Mesendoderm (in vitro differentiated cells): ENCODE results near the gene CAPN5.

ENCODE experiments used
- DNase-seq: peaks from one replicate; pipeline ENCODE4 v3.0.0; 2013
- H2AK5ac ChIP-seq: 2 replicates; pipeline ENCODE4 v1.6.1; 2013; ENCODE audit warnings: low read length, inconsistent platforms
- H2BK120ac ChIP-seq: 2 replicates; pipeline ENCODE4 v1.6.1; 2013; ENCODE audit warnings: low read depth, mild to moderate bottlenecking, low read length, moderate library complexity, mixed read lengths
- H2BK15ac ChIP-seq: replicated peaks from 2 replicates; pipeline ENCODE4 v1.6.1; 2013; ENCODE audit warnings: low read depth, mild to moderate bottlenecking, moderate library complexity
- H2BK5ac ChIP-seq: 2 replicates; pipeline ENCODE4 v1.6.1; 2013; ENCODE audit warnings: low read length, inconsistent platforms
- H3K18ac ChIP-seq: 2 replicates; pipeline ENCODE4 v1.6.1; 2013; ENCODE audit warnings: mild to moderate bottlenecking, low read length, mixed read lengths
- H3K23ac ChIP-seq: one replicate; pipeline ENCODE4 v1.6.1; 2013; ENCODE audit warnings: low read length
- H3K27ac ChIP-seq: 2 replicates; pipeline ENCODE4 v1.5.1; 2013; ENCODE audit warnings: low read depth, mild to moderate bottlenecking, inconsistent platforms, low read length, moderate library complexity
- H3K27me3 ChIP-seq: 2 replicates; pipeline ENCODE4 v1.6.1; 2013; ENCODE audit warnings: low read length, control low read depth, mild to moderate bottlenecking, inconsistent platforms; ENCODE audit not compliant: insufficient read depth, poor library complexity
- H3K36me3 ChIP-seq: 2 replicates; pipeline ENCODE4 v1.6.1; 2013; ENCODE audit warnings: low read length, inconsistent platforms; ENCODE audit not compliant: control insufficient read depth, insufficient read depth
- H3K4ac ChIP-seq: one replicate; pipeline ENCODE4 v1.6.1; 2013; ENCODE audit warnings: low read depth, mild to moderate bottlenecking, low read length, moderate library complexity
- H3K4me1 ChIP-seq: 2 replicates; pipeline ENCODE4 v1.6.1; 2013; ENCODE audit warnings: low read depth, low read length, inconsistent platforms; ENCODE audit not compliant: control insufficient read depth
- H3K4me2 ChIP-seq: 2 replicates; pipeline ENCODE4 v1.6.1; 2013; ENCODE audit warnings: low read length
- H3K4me3 ChIP-seq: 2 replicates; pipeline ENCODE4 v1.5.1; 2013; ENCODE audit warnings: mild to moderate bottlenecking, low read length
- H3K56ac ChIP-seq: one replicate; pipeline ENCODE4 v1.6.1; 2013; ENCODE audit warnings: low read length
- H3K79me1 ChIP-seq: 2 replicates; pipeline ENCODE4 v1.6.1; 2013; ENCODE audit warnings: low read length, inconsistent platforms
- H3K79me2 ChIP-seq: 2 replicates; pipeline ENCODE4 v1.6.1; 2013; ENCODE audit warnings: mild to moderate bottlenecking, low read length; ENCODE audit not compliant: control insufficient read depth, insufficient read depth
- H3K9ac ChIP-seq: 2 replicates; pipeline ENCODE4 v1.6.1; 2013; ENCODE audit warnings: low read length, inconsistent platforms
- H4K5ac ChIP-seq: one replicate; pipeline ENCODE4 v1.6.1; 2013; ENCODE audit warnings: low read length
- H4K8ac ChIP-seq: one replicate; pipeline ENCODE4 v1.6.1; 2013; ENCODE audit warnings: low read depth, mild to moderate bottlenecking, control low read depth, low read length, moderate library complexity
- WGBS: extraction: QIAGEN DNeasy Blood & Tissue Kit; methylation state at CpG from one replicate; pipeline ENCODE4 v1.1.7; 2013; ENCODE audit warnings: low lambda C conversion rate, missing lambda C conversion rate; ENCODE audit not compliant: insufficient coverage; ENCODE audit errors: extremely low coverage; 5-methylcytosine and 5-hydroxymethylcytosine counted together

The CAPN5 gene

DNA sequence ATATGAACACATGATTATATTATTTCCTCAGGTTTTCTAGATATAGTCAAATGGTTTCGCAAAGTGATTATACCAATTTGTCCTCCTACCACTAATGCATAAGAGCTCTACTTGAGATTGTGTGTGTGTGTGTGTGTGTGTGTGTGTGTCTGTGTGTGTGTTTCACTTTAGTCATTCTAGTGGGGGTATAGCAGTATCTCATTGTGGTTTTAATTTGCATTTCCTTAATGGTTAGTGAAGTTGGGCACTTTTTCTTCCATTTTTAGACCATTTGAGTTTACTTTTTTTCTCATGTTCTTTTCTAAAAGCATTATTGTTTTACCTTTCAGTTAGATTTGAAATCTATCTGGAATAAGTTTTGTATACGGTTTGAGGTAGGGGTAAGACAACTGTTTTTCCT lies 12.9 kb downstream of the CAPN5 start:
- DNase-seq = no peak
- no CpG with 5 or more reads among the region's 2 CpGs for WGBS
- H3K9ac ChIP-seq = no peak overlapping the region
- no peak overlapping the region for H3K4me2 ChIP-seq
- no peak overlapping the region for H3K4me3 ChIP-seq
- no peaks in the 10 kb centered on the region for H3K79me2 ChIP-seq
- H2BK5ac ChIP-seq = no peak overlapping the region
- H2BK120ac ChIP-seq = no peak overlapping the region
- no peak overlapping the region for H2AK5ac ChIP-seq
- H4K8ac ChIP-seq = no peak overlapping the region
- H3K27me3 ChIP-seq = no peaks in the 10 kb centered on the region
- H3K23ac ChIP-seq = no peak overlapping the region
- H3K18ac ChIP-seq = no peak overlapping the region
- H3K4me1 ChIP-seq = no peaks in the 10 kb centered on the region
- H3K56ac ChIP-seq = no peak overlapping the region
- no peak overlapping the region for H4K5ac ChIP-seq
- H3K4ac ChIP-seq = no peak overlapping the region
- H3K27ac ChIP-seq = no peak overlapping the region
- no peak overlapping the region for H2BK15ac ChIP-seq
- H3K36me3 ChIP-seq = no peaks in the 10 kb centered on the region
- H3K79me1 ChIP-seq = no peaks in the 10 kb centered on the region

DNA sequence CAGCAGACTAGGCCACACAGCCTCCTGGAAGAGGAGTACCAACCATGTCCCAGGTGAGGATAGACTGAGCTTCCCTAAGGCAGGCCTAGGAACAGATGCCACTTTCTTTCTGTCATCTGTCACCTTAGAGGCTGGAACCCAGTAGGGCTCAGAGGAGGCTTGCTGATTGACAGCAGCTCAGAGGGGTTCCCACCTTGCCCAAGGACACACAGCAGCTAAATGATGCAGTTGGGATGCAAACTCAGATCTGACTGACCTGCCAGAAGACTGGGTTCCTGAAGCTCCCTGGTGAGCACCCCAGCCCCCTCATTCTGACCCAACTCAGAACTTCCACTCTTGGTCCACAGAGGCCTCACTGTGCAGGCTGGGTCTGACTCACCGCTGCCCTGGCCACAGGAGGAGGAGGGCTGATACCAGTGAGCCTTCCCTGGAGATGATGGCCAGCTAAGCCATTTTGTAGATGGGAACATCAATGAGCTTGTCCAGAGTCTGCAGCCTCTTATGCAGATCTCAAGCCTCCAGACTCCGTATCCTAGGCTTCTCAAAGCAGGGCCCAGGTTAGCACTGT lies 14.0 kb downstream of the CAPN5 start:
- no peak for DNase-seq
- Histone ChIP-seq H3K4me1 (no peaks in the 10 kb centered on the region), H3K4me3 (no peak overlapping the region)

DNA sequence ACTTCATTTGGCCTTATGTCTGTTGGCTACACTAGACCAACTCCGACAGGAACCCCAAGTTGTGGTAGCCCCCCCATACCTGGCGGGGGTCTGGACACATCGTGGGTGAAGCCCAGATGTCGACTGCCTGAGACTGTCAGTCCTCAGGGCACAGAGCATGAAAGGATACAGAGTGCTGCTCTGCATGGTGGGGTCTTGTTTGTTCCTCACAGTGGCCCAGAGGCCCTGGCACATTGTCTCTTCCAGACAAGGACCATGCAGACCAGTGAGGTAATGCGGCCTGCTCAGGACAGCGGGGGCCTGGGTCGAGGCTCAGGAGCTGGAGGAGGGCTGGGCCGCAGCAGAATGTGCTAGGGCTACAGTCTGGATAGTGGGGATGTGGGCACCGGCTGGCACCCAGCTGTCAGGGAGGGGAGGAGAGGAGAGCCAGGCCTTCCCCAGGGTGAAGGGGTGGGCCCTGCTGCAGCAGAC lies 14.6 kb downstream of the CAPN5 start:
- Histone ChIP-seq H2BK15ac (no peak overlapping the region), H4K5ac (no peak overlapping the region), H3K4me3 (no peak overlapping the region), H3K18ac (no peak overlapping the region), H3K79me2 (no peaks in the 10 kb centered on the region), H3K27ac (no peak overlapping the region), H3K27me3 (no peaks in the 10 kb centered on the region), H2BK5ac (no peak overlapping the region), H2AK5ac (no peak overlapping the region), H3K4me2 (no peak overlapping the region), H3K79me1 (no peaks in the 10 kb centered on the region), H3K4ac (no peak overlapping the region), H3K23ac (no peak overlapping the region), H3K56ac (no peak overlapping the region), H3K9ac (no peak overlapping the region), H3K36me3 (no peaks in the 10 kb centered on the region), H3K4me1 (no peaks in the 10 kb centered on the region), H4K8ac (no peak overlapping the region), H2BK120ac (no peak overlapping the region)
- no peak for DNase-seq
- no CpG with 5 or more reads among the region's 9 CpGs for WGBS

More for the DNA sequence above, 14.0 kb downstream of the CAPN5 start:
- no peak overlapping the region for H3K23ac ChIP-seq
- H3K4ac ChIP-seq = no peak overlapping the region
- H3K18ac ChIP-seq = no peak overlapping the region
- H2BK5ac ChIP-seq = no peak overlapping the region
- WGBS = no CpG with 5 or more reads among the region's 2 CpGs
- no peak overlapping the region for H2BK120ac ChIP-seq
- H3K36me3 ChIP-seq = no peaks in the 10 kb centered on the region
- no peak overlapping the region for H3K56ac ChIP-seq
- H2BK15ac ChIP-seq = no peak overlapping the region
- no peak overlapping the region for H3K27ac ChIP-seq
- no peaks in the 10 kb centered on the region for H3K79me1 ChIP-seq
- no peak overlapping the region for H3K4me2 ChIP-seq
- no peak overlapping the region for H3K9ac ChIP-seq
- no peaks in the 10 kb centered on the region for H3K79me2 ChIP-seq
- H4K8ac ChIP-seq = no peak overlapping the region
- H2AK5ac ChIP-seq = no peak overlapping the region
- no peaks in the 10 kb centered on the region for H3K27me3 ChIP-seq
- H4K5ac ChIP-seq = no peak overlapping the region

DNA sequence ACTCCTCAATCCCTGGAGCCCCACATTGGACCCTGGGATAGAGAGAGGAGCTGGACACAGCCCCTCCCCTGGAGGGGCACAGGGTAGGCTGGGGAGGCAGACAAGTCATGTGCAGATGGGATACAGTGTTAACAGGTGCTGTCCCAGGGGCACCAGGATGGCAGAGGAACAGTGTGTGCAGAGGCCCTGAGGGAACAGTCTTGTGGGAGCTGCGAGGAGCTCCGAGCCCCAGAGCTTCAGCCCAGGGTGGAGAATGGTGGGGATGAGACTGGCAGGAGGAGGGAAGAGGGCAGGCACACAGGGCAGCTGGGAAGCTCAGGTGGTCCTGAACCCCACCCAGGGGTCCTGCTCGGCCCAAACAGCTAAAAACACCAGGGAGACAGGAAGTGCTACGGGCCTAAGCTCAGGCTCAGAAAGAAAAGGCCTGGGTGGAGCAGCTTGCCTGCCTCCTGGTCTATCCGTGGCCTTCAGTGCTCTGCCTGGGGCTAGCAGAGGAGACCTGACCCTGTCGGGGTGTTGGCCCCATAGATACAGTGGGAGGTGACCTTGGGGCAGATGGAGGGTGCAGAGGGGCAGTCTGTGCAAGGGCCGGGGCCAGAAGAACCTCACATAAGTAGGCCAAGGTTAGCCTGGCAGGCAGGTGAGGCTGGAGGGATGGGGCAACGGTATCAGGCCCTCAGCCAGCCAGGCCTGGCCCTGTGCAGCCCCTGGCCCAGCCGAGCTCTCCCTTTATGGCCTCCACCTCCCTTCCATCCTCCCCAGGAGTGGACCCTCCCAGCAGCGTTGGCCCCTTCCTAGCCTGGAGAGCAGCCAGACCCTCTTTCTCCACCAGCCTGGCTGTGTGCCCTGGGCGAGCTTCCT lies 15.4 kb downstream of the CAPN5 start:
- Histone ChIP-seq H3K4ac (no peak overlapping the region), H3K4me1 (peaks cover 3% of the 10 kb centered on the region), H2AK5ac (no peak overlapping the region), H3K18ac (no peak overlapping the region), H3K79me1 (no peaks in the 10 kb centered on the region), H3K4me2 (no peak overlapping the region), H3K9ac (no peak overlapping the region), H3K27ac (no peak overlapping the region), H2BK5ac (no peak overlapping the region), H4K5ac (no peak overlapping the region), H3K79me2 (no peaks in the 10 kb centered on the region), H3K56ac (no peak overlapping the region), H3K4me3 (no peak overlapping the region), H2BK15ac (no peak overlapping the region), H2BK120ac (no peak overlapping the region), H3K36me3 (no peaks in the 10 kb centered on the region), H3K23ac (no peak overlapping the region), H4K8ac (no peak overlapping the region), H3K27me3 (no peaks in the 10 kb centered on the region)
- no peak for DNase-seq
- no CpG with 5 or more reads among the region's 11 CpGs for WGBS

DNA sequence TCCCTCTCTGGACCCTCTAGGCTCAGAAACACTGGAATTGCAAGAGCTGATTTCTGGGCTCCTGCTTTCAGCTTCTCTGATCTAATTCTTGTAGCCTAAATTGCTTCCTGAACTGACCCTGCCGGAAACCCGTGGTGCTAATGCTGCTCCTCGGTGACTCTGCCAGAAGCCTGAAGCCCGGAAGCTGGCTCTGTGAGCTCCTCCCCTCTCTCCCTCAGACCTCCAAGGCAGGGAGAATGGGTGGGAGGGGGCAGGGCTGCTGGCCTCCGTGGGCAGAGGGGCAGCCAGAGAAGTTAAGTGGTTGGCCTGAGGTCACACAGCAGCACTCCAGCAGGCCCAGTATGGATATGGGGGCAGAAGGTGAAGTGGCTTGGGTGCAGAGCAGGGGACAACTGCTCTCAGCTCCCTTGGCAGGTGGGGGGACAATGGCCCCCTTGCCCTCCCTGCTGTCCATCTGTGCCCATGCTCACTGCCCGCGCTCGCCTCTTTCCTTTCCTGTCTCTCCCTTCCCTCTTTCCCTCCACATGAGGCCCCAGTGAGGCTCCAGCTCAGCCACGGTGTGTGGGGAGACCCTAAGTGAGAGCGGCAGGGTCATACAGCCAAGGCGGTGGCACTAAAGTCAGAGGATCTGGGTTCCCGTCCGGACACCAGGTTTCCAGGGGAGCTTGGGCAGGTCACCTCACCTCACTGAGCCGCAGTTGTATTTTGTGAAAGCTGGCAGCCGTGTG lies 16.2 kb downstream of the CAPN5 start:
- peak; percentile 28 for DNase-seq

More for the DNA sequence above, 16.2 kb downstream of the CAPN5 start:
- no peak overlapping the region for H3K4me3 ChIP-seq
- H3K18ac ChIP-seq = no peak overlapping the region
- no peak overlapping the region for H3K27ac ChIP-seq
- H3K4me1 ChIP-seq = peaks cover 3% of the 10 kb centered on the region
- H3K4me2 ChIP-seq = no peak overlapping the region
- H3K23ac ChIP-seq = no peak overlapping the region
- H2BK120ac ChIP-seq = no peak overlapping the region
- H4K5ac ChIP-seq = no peak overlapping the region
- no peak overlapping the region for H2BK5ac ChIP-seq
- no CpG with 5 or more reads among the region's 15 CpGs for WGBS
- H3K27me3 ChIP-seq = no peaks in the 10 kb centered on the region
- no peaks in the 10 kb centered on the region for H3K79me2 ChIP-seq
- no peaks in the 10 kb centered on the region for H3K79me1 ChIP-seq
- no peak overlapping the region for H2AK5ac ChIP-seq
- no peak overlapping the region for H3K4ac ChIP-seq
- no peak overlapping the region for H4K8ac ChIP-seq
- H3K9ac ChIP-seq = no peak overlapping the region
- no peak overlapping the region for H2BK15ac ChIP-seq
- peak overlapping the region; percentile 31 for H3K56ac ChIP-seq
- H3K36me3 ChIP-seq = no peaks in the 10 kb centered on the region
